NCI-H2196 (cell line): Measurements from ENCODE around the gene MEGF10.

Experiments used
- DNase-seq: peaks from one replicate; lab custom pipeline; 2025; ENCODE audit not compliant: unreplicated experiment; lab: John Stamatoyannopoulos, UW

Gene MEGF10

GRCh38 chr5:127367029-127367428 lies 76.4 kb downstream of the MEGF10 start:
- DNase-seq: no peak

- no peak for DNase-seq
These were observed 77.4 kb downstream of the MEGF10 start for GRCh38 chr5:127367946-127368465.

DNA sequence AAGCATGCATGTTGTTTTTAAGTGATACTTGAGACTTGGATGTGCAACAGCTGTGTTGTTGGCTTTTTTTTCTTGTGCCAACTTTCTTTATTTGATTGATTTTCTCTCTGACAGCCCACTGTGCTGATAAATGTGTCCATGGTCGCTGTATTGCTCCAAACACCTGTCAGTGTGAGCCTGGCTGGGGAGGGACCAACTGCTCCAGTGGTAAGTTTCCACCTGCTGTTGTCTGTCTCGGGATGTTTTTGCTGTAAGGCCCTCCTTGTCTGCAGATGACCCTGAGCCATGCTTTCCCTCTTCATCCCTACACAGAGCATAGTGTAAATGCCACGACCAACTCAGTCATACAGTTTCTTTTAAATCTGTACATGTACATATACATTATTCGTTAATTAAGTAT lies 79.2 kb downstream of the MEGF10 start:
- no peak for DNase-seq

- no peak for DNase-seq
These were observed 80.0 kb downstream of the MEGF10 start for GRCh38 chr5:127370631-127371030.

DNA sequence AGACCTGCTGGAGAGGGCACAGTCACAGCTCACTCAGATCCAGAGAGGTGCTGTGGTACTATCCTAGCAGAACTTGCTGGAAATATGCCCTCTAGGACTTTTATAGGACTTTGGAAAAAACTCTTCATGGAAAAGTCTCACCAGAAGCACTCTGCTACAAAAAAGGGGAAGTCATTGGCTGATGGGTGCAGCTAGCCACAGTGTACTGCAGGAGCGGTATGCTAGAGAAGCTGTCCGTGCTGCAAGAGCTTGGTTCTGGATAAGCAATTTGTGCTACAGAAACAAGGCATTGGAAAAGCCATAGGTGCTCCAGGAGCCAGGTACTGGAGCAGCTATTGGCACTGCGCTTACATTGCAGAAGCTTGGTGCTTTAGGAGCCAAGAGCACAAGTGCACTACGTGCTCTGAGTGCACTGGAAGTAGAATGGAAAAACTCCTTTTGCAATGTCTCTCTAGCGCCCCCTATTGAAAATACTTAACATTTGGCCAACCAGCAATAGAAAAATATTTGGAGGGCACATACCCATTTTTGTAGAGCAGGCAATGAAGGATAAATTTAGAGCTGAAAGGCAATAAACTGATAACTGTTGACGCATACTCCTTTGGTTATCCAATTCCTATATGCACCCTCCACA lies 83.4 kb downstream of the MEGF10 start:
- DNase-seq: no peak

- DNase-seq: no peak
These were observed 84.5 kb downstream of the MEGF10 start for GRCh38 chr5:127375124-127375523.

GRCh38 chr5:127375544-127376091 lies 85.0 kb downstream of the MEGF10 start:
- no peak for DNase-seq

DNA sequence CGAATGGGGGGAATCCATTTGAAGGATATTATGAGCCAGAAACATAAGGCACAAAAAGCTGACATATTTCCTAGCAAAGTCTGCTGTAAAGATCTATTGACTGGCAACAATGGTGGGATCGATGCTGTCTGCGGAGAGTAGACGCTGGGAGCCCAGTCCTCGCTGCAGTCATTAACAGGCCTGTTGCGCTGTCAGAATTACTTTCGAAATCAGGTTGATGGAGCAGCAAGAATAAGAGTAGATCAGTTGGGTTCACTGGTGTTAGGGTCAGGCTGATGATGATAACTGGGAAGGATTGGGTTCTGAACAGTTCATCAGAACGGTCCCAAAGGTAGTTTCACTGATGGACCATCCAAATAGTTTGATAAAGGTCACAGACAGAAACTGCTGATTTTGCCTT lies 87.1 kb downstream of the MEGF10 start:
- no peak for DNase-seq

- DNase-seq: no peak
These were observed 95.3 kb downstream of the MEGF10 start for GRCh38 chr5:127385936-127386335.

- no peak for DNase-seq
These were observed 96.0 kb downstream of the MEGF10 start for GRCh38 chr5:127386557-127386956.

- DNase-seq: no peak
These were observed 99.0 kb downstream of the MEGF10 start for GRCh38 chr5:127389601-127390000.

DNA sequence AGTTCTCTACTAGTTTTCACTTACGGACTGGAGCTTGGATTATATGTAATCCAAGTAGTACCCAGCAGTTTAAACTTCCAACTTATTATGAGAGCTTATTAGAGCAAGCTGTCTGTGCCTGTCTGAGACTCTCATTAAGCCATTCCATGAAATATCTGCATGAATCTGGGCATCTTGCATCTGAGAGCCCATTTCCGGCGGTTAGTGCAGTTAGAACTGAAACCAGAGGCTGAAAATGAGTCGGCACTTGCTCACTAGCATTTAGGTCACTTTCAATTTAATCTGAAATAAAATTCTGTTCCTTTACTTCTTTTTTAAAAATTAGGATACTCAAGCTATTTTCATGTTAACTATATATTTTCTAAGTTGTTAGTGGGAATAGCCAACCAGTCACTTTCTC lies 102.2 kb downstream of the MEGF10 start:
- no peak for DNase-seq

GRCh38 chr5:127396490-127397155 lies 106.0 kb downstream of the MEGF10 start:
- DNase-seq: no peak

- DNase-seq: no peak
These were observed 107.9 kb downstream of the MEGF10 start for GRCh38 chr5:127398508-127398907.

- no peak for DNase-seq
These were observed 108.5 kb downstream of the MEGF10 start for GRCh38 chr5:127399068-127399467.

GRCh38 chr5:127400539-127400938 lies 109.9 kb downstream of the MEGF10 start:
- DNase-seq: no peak

DNA sequence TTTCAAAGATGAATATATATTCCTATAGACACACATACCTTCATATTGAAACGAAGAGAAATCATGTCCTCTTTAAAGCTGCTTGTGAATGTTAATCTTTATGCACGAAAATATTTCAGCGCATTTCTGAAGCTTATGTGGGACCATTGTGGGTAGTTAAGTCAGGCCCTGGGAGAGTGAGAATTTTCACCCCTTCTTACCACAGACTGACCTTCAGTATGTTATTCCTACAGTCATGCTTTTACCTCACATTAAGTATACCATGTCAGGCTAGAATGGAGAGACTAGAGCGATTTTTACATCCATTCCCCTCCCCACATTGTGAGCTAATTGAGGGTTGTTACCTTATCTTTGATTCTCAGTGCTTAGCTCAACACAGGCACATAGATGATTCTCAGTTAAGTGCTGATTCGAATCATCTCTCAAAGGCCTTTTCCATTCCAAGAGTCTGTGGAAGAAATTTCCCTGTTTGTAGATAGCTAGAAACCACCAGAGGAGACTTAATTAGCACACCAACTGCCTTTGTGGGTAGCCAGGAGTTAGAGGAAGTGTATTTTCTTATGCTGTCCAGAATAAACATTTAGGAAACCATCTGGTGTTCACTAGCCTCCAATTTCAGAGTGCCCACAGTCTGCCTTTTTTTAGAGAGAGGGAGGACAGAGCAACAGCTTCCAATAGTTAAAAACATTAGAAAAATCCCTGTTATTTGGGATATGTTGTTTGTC lies 110.5 kb downstream of the MEGF10 start:
- no peak for DNase-seq

DNA sequence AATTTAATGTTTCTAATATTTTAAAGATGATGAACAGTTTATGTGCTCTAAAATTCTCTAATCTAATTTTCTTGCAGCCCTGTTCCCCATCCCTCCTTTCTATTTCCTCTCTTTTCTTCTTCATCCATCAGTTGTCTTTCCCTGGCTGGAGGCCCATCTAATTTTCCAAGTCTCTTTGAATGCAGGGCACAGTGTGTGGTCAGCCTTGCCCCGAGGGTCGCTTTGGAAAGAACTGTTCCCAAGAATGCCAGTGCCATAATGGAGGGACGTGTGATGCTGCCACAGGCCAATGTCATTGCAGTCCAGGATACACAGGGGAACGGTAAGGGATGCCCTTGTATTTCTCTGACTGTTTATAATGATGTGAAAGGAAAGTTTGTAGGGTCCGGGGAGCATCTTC lies 111.8 kb downstream of the MEGF10 start:
- DNase-seq: no peak

GRCh38 chr5:127404190-127404589 lies 113.6 kb downstream of the MEGF10 start:
- no peak for DNase-seq

- DNase-seq: no peak
These were observed 115.9 kb downstream of the MEGF10 start for GRCh38 chr5:127406326-127407121.
